Neural progenitor cell (in vitro differentiated cells): ENCODE measurements around the gene SMARCAL1. TPM values are rescaled to one million over a fixed set of nuclear protein-coding genes. Genes with fewer than 3 reads are reported as not detected.

Experiments used
- DNase-seq: peaks from one replicate; pipeline ENCODE4 v3.0.0-alpha.2; 2016; ENCODE audit warnings: low spot score
- H2AFZ ChIP-seq: fragments of 200-600 bp; sonication (generic); replicated peaks from 2 replicates; pipeline ENCODE4 v1.6.1; 2016; ENCODE audit warnings: antibody characterized with exemption
- H3F3A ChIP-seq: fragments of 200-600 bp; sonication (generic); 2 replicates; pipeline ENCODE4 v1.6.1; 2016; ENCODE audit warnings: antibody characterized with exemption, low read depth
- H3K27ac ChIP-seq: fragments of 200-600 bp; sonication (generic); 2 replicates; pipeline ENCODE4 v1.5.1; 2016; ENCODE audit warnings: mild to moderate bottlenecking
- H3K27me3 ChIP-seq: fragments of 200-600 bp; sonication (generic); 2 replicates; pipeline ENCODE4 v1.6.1; 2016; ENCODE audit warnings: mild to moderate bottlenecking, moderate library complexity
- H3K36me3 ChIP-seq: fragments of 200-600 bp; sonication (generic); 2 replicates; pipeline ENCODE4 v1.5.1; 2016
- H3K4me1 ChIP-seq: fragments of 200-600 bp; sonication (generic); 2 replicates; pipeline ENCODE4 v1.6.1; 2016; ENCODE audit warnings: mixed run types
- H3K4me2 ChIP-seq: fragments of 200-600 bp; sonication (generic); 2 replicates; pipeline ENCODE4 v1.6.1; 2016
- H3K4me3 ChIP-seq: fragments of 200-600 bp; sonication (generic); 2 replicates; pipeline ENCODE4 v1.5.1; 2016
- H3K79me2 ChIP-seq: fragments of 200-600 bp; sonication (generic); 2 replicates; pipeline ENCODE4 v1.6.1; 2016; ENCODE audit warnings: low read depth
- H3K9ac ChIP-seq: fragments of 200-600 bp; sonication (generic); 2 replicates; pipeline ENCODE4 v1.6.1; 2016
- H3K9me3 ChIP-seq: fragments of 200-600 bp; sonication (generic); 2 replicates; pipeline ENCODE4 v1.5.1; 2016; ENCODE audit warnings: low read depth
- H4K20me1 ChIP-seq: fragments of 200-600 bp; sonication (generic); 2 replicates; pipeline ENCODE4 v1.6.1; 2016; ENCODE audit warnings: low read depth
- H3K27ac Mint-ChIP-seq: 3 replicates; pipeline ENCODE4 v1.8.0; 2021; ENCODE audit warnings: mixed read lengths
- H3K27me3 Mint-ChIP-seq: 2 replicates; pipeline ENCODE4 v1.8.0; 2022; ENCODE audit warnings: low read depth, mild to moderate bottlenecking, inconsistent platforms, moderate library complexity, mixed read lengths; ENCODE audit not compliant: insufficient read depth
- H3K36me3 Mint-ChIP-seq: 3 replicates; pipeline ENCODE4 v1.8.0; 2021; ENCODE audit warnings: mixed read lengths
- H3K4me1 Mint-ChIP-seq: 3 replicates; pipeline ENCODE4 v1.8.0; 2021; ENCODE audit warnings: mixed read lengths
- H3K4me3 Mint-ChIP-seq: 3 replicates; pipeline ENCODE4 v1.8.0; 2021; ENCODE audit warnings: mild to moderate bottlenecking, moderate library complexity, mixed read lengths
- H3K9me3 Mint-ChIP-seq: 3 replicates; pipeline ENCODE4 v1.8.0; 2020; ENCODE audit warnings: mixed read lengths
- EZH2 ChIP-seq: fragments of 200-600 bp; sonication (generic); IDR thresholded peaks from 2 replicates; pipeline ENCODE4 v1.6.1; 2017; ENCODE audit warnings: antibody characterized with exemption, mild to moderate bottlenecking, moderate library complexity
- EZH2phosphoT487 ChIP-seq: fragments of 200-600 bp; sonication (generic); IDR thresholded peaks from 2 replicates; pipeline ENCODE4 v1.6.1; 2017; ENCODE audit warnings: antibody characterized with exemption
- total RNA-seq: library from RNA; depleted of rRNA; stranded (reverse); fragments of >200 nt; gene quantifications from 2 replicates; pipeline ENCODE4 v1.2.3, GENCODE V29; 2015; ENCODE audit warnings: low replicate concordance
- TF ChIP-seq, protein P1 (sequence below): fragments of 200-600 bp; sonication (generic); IDR thresholded peaks from 2 replicates; pipeline ENCODE4 v1.5.1; 2017; ENCODE audit warnings: antibody characterized with exemption, mild to moderate bottlenecking

The SMARCAL1 gene
- total RNA-seq, 1 donor from 2014 or later: 21.9 TPM

DNA sequence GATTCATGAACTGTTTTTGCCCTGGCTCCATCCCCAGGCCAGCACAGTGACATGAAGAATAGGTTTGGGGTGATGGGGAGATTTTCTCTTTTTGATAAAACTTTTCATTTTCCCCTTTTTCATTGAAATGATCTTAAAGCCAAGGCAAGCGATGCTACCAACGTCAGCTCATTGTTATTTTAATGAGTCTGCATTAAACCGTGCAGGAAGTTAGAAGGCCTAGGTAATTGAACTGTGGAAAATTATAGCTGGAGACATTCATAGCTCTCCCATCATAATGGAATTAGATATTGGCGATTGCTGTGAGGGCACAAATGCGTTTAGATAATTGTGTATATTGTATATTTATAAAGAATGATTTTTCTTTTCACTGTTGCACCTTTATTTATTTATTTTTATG, 33.2 kb downstream of the SMARCAL1 start:
- Histone ChIP-seq H3F3A (no peaks in the 10 kb centered on the region), H3K4me1 (peaks cover 5% of the 10 kb centered on the region), H3K9me3 (no peaks in the 10 kb centered on the region), H3K9ac (no peak overlapping the region), H3K79me2 (no peaks in the 10 kb centered on the region), H4K20me1 (no peaks in the 10 kb centered on the region), H3K36me3 (no peaks in the 10 kb centered on the region), H3K4me3 (no peak overlapping the region), H3K27me3 (no peaks in the 10 kb centered on the region), H2AFZ (no peak overlapping the region), H3K27ac (no peak overlapping the region), H3K4me2 (no peak overlapping the region)
- no peak for DNase-seq
- peaks cover under 1% of the 10 kb centered on the region for H3K27me3 Mint-ChIP-seq
- no peaks in the 10 kb centered on the region for H3K4me1 Mint-ChIP-seq
- H3K36me3 Mint-ChIP-seq: peaks cover 41% of the 10 kb centered on the region
- no peak overlapping the region for H3K4me3 Mint-ChIP-seq
- no peak for TF ChIP-seq EZH2
- TF ChIP-seq, protein P1, sequence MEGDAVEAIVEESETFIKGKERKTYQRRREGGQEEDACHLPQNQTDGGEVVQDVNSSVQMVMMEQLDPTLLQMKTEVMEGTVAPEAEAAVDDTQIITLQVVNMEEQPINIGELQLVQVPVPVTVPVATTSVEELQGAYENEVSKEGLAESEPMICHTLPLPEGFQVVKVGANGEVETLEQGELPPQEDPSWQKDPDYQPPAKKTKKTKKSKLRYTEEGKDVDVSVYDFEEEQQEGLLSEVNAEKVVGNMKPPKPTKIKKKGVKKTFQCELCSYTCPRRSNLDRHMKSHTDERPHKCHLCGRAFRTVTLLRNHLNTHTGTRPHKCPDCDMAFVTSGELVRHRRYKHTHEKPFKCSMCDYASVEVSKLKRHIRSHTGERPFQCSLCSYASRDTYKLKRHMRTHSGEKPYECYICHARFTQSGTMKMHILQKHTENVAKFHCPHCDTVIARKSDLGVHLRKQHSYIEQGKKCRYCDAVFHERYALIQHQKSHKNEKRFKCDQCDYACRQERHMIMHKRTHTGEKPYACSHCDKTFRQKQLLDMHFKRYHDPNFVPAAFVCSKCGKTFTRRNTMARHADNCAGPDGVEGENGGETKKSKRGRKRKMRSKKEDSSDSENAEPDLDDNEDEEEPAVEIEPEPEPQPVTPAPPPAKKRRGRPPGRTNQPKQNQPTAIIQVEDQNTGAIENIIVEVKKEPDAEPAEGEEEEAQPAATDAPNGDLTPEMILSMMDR: no peak
- TF ChIP-seq EZH2phosphoT487: no peak
- no peaks in the 10 kb centered on the region for H3K9me3 Mint-ChIP-seq
- H3K27ac Mint-ChIP-seq: no peak overlapping the region

DNA sequence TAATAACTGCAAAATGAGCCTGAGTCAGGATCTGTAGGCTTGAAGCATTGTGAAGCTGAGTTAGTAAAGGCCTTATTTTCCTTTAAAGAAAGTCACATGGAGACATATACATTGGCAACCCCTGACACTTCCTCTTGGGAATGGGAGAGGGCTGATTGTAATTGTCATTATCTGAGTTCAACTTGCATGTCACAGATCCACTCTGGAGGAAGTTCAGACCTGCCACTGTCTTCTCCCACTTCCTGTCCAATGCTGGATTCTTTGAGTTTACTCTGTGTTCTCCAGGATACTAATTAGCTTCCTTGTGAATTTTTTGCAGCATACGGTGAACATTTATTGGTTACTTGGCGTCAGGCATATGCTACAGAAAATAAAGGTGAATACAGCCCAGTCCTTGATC, 34.1 kb downstream of the SMARCAL1 start:
- no peak overlapping the region for H3K27ac Mint-ChIP-seq
- Histone ChIP-seq H3K9me3 (no peaks in the 10 kb centered on the region), H4K20me1 (no peaks in the 10 kb centered on the region), H3K4me2 (no peak overlapping the region), H3F3A (no peaks in the 10 kb centered on the region), H3K4me3 (no peak overlapping the region), H2AFZ (no peak overlapping the region), H3K27ac (no peak overlapping the region), H3K27me3 (no peaks in the 10 kb centered on the region), H3K36me3 (no peaks in the 10 kb centered on the region), H3K9ac (no peak overlapping the region), H3K4me1 (peaks cover 4% of the 10 kb centered on the region), H3K79me2 (no peaks in the 10 kb centered on the region)
- no peaks in the 10 kb centered on the region for H3K27me3 Mint-ChIP-seq
- DNase-seq: no peak
- TF ChIP-seq EZH2: no peak
- TF ChIP-seq EZH2phosphoT487: no peak
- TF ChIP-seq, protein P1: no peak
- H3K4me1 Mint-ChIP-seq: no peaks in the 10 kb centered on the region
- H3K9me3 Mint-ChIP-seq: no peaks in the 10 kb centered on the region
- peaks cover 45% of the 10 kb centered on the region for H3K36me3 Mint-ChIP-seq
- no peak overlapping the region for H3K4me3 Mint-ChIP-seq

- H3K36me3 Mint-ChIP-seq: peaks cover 50% of the 10 kb centered on the region
- H3K36me3 ChIP-seq: peaks cover 2% of the 10 kb centered on the region
These were observed 35.0 kb downstream of the SMARCAL1 start for GRCh38 chr2:216447293-216447692.

More at GRCh38 chr2:216447293-216447692, 35.0 kb downstream of the SMARCAL1 start:
- H3K9ac ChIP-seq: no peak overlapping the region
- H3K27me3 Mint-ChIP-seq: no peaks in the 10 kb centered on the region
- H3K4me2 ChIP-seq: no peak overlapping the region
- no peak overlapping the region for H3K27ac ChIP-seq
- no peak overlapping the region for H3K4me3 ChIP-seq
- H3K4me1 ChIP-seq: no peaks in the 10 kb centered on the region
- TF ChIP-seq EZH2phosphoT487: no peak
- TF ChIP-seq, protein P1: no peak
- no peak for TF ChIP-seq EZH2
- no peaks in the 10 kb centered on the region for H3K79me2 ChIP-seq
- H3K27ac Mint-ChIP-seq: no peak overlapping the region
- no peaks in the 10 kb centered on the region for H3K27me3 ChIP-seq
- no peaks in the 10 kb centered on the region for H3K9me3 Mint-ChIP-seq
- no peaks in the 10 kb centered on the region for H3K9me3 ChIP-seq
- no peaks in the 10 kb centered on the region for H3K4me1 Mint-ChIP-seq
- H4K20me1 ChIP-seq: no peaks in the 10 kb centered on the region
- no peak for DNase-seq
- no peaks in the 10 kb centered on the region for H3F3A ChIP-seq
- no peak overlapping the region for H3K4me3 Mint-ChIP-seq
- no peak overlapping the region for H2AFZ ChIP-seq
